Measurements from ENCODE around the gene BRIP1.

The BRIP1 gene

GRCh38 chr17:61632826-61633225, 230.5 kb downstream of the BRIP1 start:
- DNase-seq (ENCODE audit: low read depth in 2 of 2), result no peak

- no peak for DNase-seq (ENCODE audit: low read depth in 2 of 2)
Observed at GRCh38 chr17:61631800-61632199, 231.5 kb downstream of the BRIP1 start.
